PC-9 (cell line): ENCODE measurements around the gene RAB11FIP4. TPM values are rescaled to one million over a fixed set of nuclear protein-coding genes. Genes with fewer than 3 reads are reported as not detected.

ENCODE experiments used
- BruUV-seq: library from RNA; stranded (reverse); fragments of 400-500 nt; replicated peaks from 2 replicates; lab custom pipeline; 2021; lab: Mats Ljungman, UMichigan
- CTCF ChIA-PET: fragments of 300-600 bp; sonication (Branson Sonifier 250); formaldehyde crosslinking; loops from one replicate; lab custom pipeline; 2022; ENCODE audit warnings: antibody characterized with exemption; lab: Charles Lee
- POLR2A ChIA-PET: fragments of 300-600 bp; sonication (Branson Sonifier 250); formaldehyde crosslinking; loops from one replicate; lab custom pipeline; 2022; ENCODE audit warnings: antibody characterized with exemption; ENCODE audit not compliant: unreplicated experiment; lab: Charles Lee
- DNase-seq, 2 experiments: peaks; one replicate each; pipeline versions ENCODE4 v3.0.0 to v3.0.0-alpha.2; 2015 to 2022; ENCODE audit warnings: mixed read lengths in 1 of 2
- H2AFZ ChIP-seq: fragments of 200-600 bp; sonication (generic); 2 replicates; pipeline ENCODE4 v1.8.1; 2017; ENCODE audit warnings: antibody characterized with exemption
- H3F3A ChIP-seq: fragments of 200-600 bp; sonication (generic); 2 replicates; pipeline ENCODE4 v1.8.1; 2017; ENCODE audit warnings: antibody characterized with exemption, mild to moderate bottlenecking, low read depth; ENCODE audit not compliant: insufficient read depth
- H3K27ac ChIP-seq: fragments of 200-600 bp; sonication (generic); 2 replicates; pipeline ENCODE4 v1.6.1; 2016; ENCODE audit warnings: mixed run types
- H3K27me3 ChIP-seq: fragments of 200-600 bp; sonication (generic); 2 replicates; pipeline ENCODE4 v1.6.1; 2016; ENCODE audit warnings: low read depth, mixed run types; ENCODE audit not compliant: insufficient read depth
- H3K36me3 ChIP-seq: fragments of 200-600 bp; sonication (generic); 2 replicates; pipeline ENCODE4 v1.6.1; 2016; ENCODE audit warnings: low read depth, mixed run types
- H3K4me1 ChIP-seq: fragments of 200-600 bp; sonication (generic); replicated peaks from 2 replicates; pipeline ENCODE4 v1.6.1; 2016; ENCODE audit warnings: mixed run types; ENCODE audit not compliant: insufficient read depth
- H3K4me2 ChIP-seq: fragments of 200-600 bp; sonication (generic); 2 replicates; pipeline ENCODE4 v1.6.1; 2017; ENCODE audit warnings: mixed run types
- H3K4me3 ChIP-seq: fragments of 200-600 bp; sonication (generic); 2 replicates; pipeline ENCODE4 v1.6.1; 2016; ENCODE audit warnings: mixed run types
- H3K79me2 ChIP-seq: fragments of 200-600 bp; sonication (generic); 2 replicates; pipeline ENCODE4 v1.6.1; 2017; ENCODE audit warnings: low read depth, mixed run types
- H3K9me2 ChIP-seq: fragments of 200-600 bp; sonication (generic); 2 replicates; pipeline ENCODE4 v1.8.1; 2017; ENCODE audit warnings: mild to moderate bottlenecking; ENCODE audit not compliant: insufficient read depth
- H3K9me3 ChIP-seq: fragments of 200-600 bp; sonication (generic); 2 replicates; pipeline ENCODE4 v1.8.1; 2016; ENCODE audit warnings: low read depth; ENCODE audit not compliant: insufficient read depth
- H4K20me1 ChIP-seq: fragments of 200-600 bp; sonication (generic); 2 replicates; pipeline ENCODE4 v1.8.1; 2017; ENCODE audit not compliant: insufficient read depth
- EZH2 ChIP-seq: fragments of 200-600 bp; sonication (generic); IDR thresholded peaks from 2 replicates; pipeline ENCODE4 v1.8.0; 2017; ENCODE audit warnings: antibody characterized with exemption, low read depth
- intact Hi-C: fragments of 100-400 bp; cut with micrococcal nuclease; formaldehyde crosslinking; loops from one replicate; pipeline ENCODE4 v1.10.0; 2022; ENCODE audit not compliant: unreplicated experiment
- total RNA-seq: library from RNA; stranded (reverse); gene quantifications from 2 replicates; pipeline ENCODE4 v1.2.3, GENCODE V29; 2021
- TF ChIP-seq, protein P1 (sequence below): fragments of 200-600 bp; sonication (generic); conservative IDR thresholded peaks from 2 replicates; pipeline ENCODE4 v1.6.1; 2017; ENCODE audit warnings: mixed run types, antibody characterized with exemption, mild to moderate bottlenecking, moderate library complexity

The RAB11FIP4 gene
- total RNA-seq, 1 experiment from 2014 or later = 22.9 TPM

DNA sequence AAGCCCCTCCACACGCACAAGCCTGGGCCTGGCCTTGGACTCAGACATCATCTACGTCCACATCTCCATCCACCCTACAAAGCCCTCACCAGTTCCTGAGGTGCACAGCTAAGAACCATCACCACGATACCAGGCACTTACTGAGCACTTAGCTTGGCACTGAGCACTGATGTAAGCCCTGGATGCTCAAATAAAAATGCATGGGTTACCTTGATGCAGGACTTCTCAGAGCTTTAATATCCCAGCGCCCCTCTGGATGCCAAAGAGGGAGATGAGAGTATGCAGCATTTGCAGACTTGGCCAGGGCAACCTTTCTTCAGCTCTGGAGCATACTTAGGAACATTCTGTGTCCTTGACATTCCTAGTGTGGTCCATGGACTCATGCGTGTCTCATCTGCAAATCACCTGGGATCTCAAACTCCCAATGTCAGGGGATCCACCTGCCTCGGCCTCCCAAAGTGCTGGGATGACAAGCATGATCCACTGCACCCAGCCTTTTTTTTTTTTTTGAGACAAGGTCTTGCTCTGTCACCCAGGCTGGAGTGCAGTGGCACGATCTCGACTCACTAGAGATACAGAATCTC, 69.8 kb downstream of the RAB11FIP4 start:
- BruUV-seq = no TSS peak
- no peak for DNase-seq
- no peak overlapping the region for H3K4me3 ChIP-seq
- POLR2A ChIA-PET = no interaction called here
- intact Hi-C loops = no loop called here
- no peaks in the 10 kb centered on the region for H3K36me3 ChIP-seq
- peaks cover 5% of the 10 kb centered on the region for H3F3A ChIP-seq
- H3K4me1 ChIP-seq = peaks cover 22% of the 10 kb centered on the region
- no peak overlapping the region for H3K4me2 ChIP-seq
- no peaks in the 10 kb centered on the region for H3K27me3 ChIP-seq
- no peak overlapping the region for H2AFZ ChIP-seq
- H3K9me3 ChIP-seq = no peaks in the 10 kb centered on the region
- no peak overlapping the region for H3K27ac ChIP-seq
- CTCF ChIA-PET = no interaction called here
- H4K20me1 ChIP-seq = no peaks in the 10 kb centered on the region
- no peak for TF ChIP-seq EZH2
- TF ChIP-seq, protein P1, sequence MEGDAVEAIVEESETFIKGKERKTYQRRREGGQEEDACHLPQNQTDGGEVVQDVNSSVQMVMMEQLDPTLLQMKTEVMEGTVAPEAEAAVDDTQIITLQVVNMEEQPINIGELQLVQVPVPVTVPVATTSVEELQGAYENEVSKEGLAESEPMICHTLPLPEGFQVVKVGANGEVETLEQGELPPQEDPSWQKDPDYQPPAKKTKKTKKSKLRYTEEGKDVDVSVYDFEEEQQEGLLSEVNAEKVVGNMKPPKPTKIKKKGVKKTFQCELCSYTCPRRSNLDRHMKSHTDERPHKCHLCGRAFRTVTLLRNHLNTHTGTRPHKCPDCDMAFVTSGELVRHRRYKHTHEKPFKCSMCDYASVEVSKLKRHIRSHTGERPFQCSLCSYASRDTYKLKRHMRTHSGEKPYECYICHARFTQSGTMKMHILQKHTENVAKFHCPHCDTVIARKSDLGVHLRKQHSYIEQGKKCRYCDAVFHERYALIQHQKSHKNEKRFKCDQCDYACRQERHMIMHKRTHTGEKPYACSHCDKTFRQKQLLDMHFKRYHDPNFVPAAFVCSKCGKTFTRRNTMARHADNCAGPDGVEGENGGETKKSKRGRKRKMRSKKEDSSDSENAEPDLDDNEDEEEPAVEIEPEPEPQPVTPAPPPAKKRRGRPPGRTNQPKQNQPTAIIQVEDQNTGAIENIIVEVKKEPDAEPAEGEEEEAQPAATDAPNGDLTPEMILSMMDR = no peak
- no peaks in the 10 kb centered on the region for H3K79me2 ChIP-seq
- no peaks in the 10 kb centered on the region for H3K9me2 ChIP-seq

GRCh38 chr17:31462261-31462660, 70.8 kb downstream of the RAB11FIP4 start:
- Histone ChIP-seq H3K36me3 (no peaks in the 10 kb centered on the region), H3K4me3 (no peak overlapping the region), H2AFZ (no peak overlapping the region), H4K20me1 (no peaks in the 10 kb centered on the region), H3K9me2 (no peaks in the 10 kb centered on the region), H3K27me3 (no peaks in the 10 kb centered on the region), H3K79me2 (no peaks in the 10 kb centered on the region), H3K27ac (no peak overlapping the region), H3K4me2 (no peak overlapping the region), H3K9me3 (no peaks in the 10 kb centered on the region), H3F3A (no peaks in the 10 kb centered on the region; the same call in 1 of the 2 replicates), H3K4me1 (peaks cover 12% of the 10 kb centered on the region)
- intact Hi-C loops = no loop called here
- no peak for DNase-seq
- ChIA-PET POLR2A (interaction anchor here (0.7 to 0.8 kb wide), 2 partner anchors 192 to 718 kb away, joined by 3 to 14 read pairs; no protein-coding TSS in a partner anchor), CTCF (no interaction called here)
- TF ChIP-seq EZH2 = no peak
- TF ChIP-seq, protein P1 = no peak
- BruUV-seq = no TSS peak

DNA sequence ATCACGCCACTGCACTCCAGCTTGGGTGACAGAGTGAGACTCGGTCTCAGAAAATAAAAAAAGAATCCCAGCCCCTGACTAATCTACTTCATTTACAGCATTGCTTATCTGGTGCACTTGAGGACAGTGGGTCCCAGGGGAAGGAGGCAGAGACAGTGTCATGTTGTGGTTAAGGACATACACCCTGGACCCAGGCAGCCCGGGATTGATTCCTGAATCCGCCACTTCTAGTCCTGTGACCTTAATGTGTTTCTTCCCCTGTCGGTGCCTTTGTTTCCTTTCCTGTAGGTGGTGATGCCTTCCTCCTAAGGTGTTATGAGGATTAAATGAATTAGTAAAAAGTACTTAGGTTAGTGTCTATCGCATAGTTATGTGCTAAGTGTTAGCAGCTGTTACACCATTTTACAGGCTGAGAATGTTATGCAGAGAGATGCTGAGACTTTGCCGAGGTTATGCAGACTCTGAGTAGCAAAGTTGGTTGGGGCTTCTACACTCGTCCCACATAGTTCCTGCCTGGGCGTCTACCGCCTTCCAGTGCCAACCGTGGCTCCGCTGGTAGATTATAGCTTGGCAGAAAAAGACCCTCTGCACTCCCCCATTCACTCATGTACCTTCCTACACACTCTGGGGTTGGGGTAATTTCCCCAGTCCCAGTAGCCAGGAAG, 74.8 kb downstream of the RAB11FIP4 start:
- Histone ChIP-seq H3K27me3 (no peaks in the 10 kb centered on the region), H3K9me2 (no peaks in the 10 kb centered on the region), H3K79me2 (no peaks in the 10 kb centered on the region), H3K4me1 (no peaks in the 10 kb centered on the region), H3K36me3 (no peaks in the 10 kb centered on the region), H4K20me1 (no peaks in the 10 kb centered on the region), H3K9me3 (no peaks in the 10 kb centered on the region), H3F3A (no peaks in the 10 kb centered on the region), H2AFZ (no peak overlapping the region), H3K27ac (no peak overlapping the region), H3K4me2 (no peak overlapping the region), H3K4me3 (no peak overlapping the region)
- ChIA-PET POLR2A (no interaction called here), CTCF (no interaction called here)
- intact Hi-C loops = no loop called here
- no TSS peak for BruUV-seq
- TF ChIP-seq, protein P1 = no peak
- TF ChIP-seq EZH2 = no peak
- DNase-seq = no peak
